Anterior cingulate cortex (tissue), 58 donors: ENCODE measurements around the gene CLCA1.

Experiments
- DNase-seq, 58 donors: peaks; one replicate each; lab custom pipeline; 2025; lab: John Stamatoyannopoulos, UW

Gene CLCA1

GRCh38 chr1:86468501-86468977 is at the start of gene CLCA1:
TSS of gene CLCA1 (plus strand) at chr1:86468927. CDS start at chr1:86468972, 45 bp downstream.
- no peak for DNase-seq

- DNase-seq: peak in 11 of 58 donors; percentile 1 to 9 (median 3)
Measured at GRCh38 chr1:86419277-86419903, 49.3 kb upstream of the CLCA1 start.

- DNase-seq: no peak
Measured at GRCh38 chr1:86421601-86422280, 47.0 kb upstream of the CLCA1 start.

- DNase-seq: no peak
Measured at GRCh38 chr1:86423473-86423872, 45.3 kb upstream of the CLCA1 start.

- no peak for DNase-seq
Measured at GRCh38 chr1:86423873-86424272, 44.9 kb upstream of the CLCA1 start, which contains the start of gene CLCA2. TSS of gene CLCA2 (plus strand) at chr1:86424171. CDS start at chr1:86424248, 77 bp downstream.

- no peak for DNase-seq
Measured at GRCh38 chr1:86429122-86429725, 39.5 kb upstream of the CLCA1 start.

GRCh38 chr1:86429835-86430234 is 38.9 kb upstream of the CLCA1 start:
- DNase-seq: peak in 4 of 58 donors; percentile 2 to 31 (median 8)

- no peak for DNase-seq
Measured at GRCh38 chr1:86430376-86430775, 38.4 kb upstream of the CLCA1 start.

GRCh38 chr1:86434059-86434458 is 34.7 kb upstream of the CLCA1 start:
- no peak for DNase-seq

GRCh38 chr1:86435327-86435726 is 33.4 kb upstream of the CLCA1 start:
- no peak for DNase-seq

- no peak for DNase-seq
Measured at GRCh38 chr1:86436041-86436440, 32.7 kb upstream of the CLCA1 start.

GRCh38 chr1:86441581-86441980 is 27.1 kb upstream of the CLCA1 start:
- DNase-seq: no peak

GRCh38 chr1:86441997-86442396 is 26.7 kb upstream of the CLCA1 start:
- DNase-seq: no peak

- DNase-seq: no peak
Measured at GRCh38 chr1:86445919-86446318, 22.8 kb upstream of the CLCA1 start.

GRCh38 chr1:86447198-86447790 is 21.4 kb upstream of the CLCA1 start:
- DNase-seq: peak in 39 of 58 donors; percentile 1 to 82 (median 26)

GRCh38 chr1:86448670-86449069 is 20.1 kb upstream of the CLCA1 start:
- DNase-seq: no peak

GRCh38 chr1:86449103-86449502 is 19.6 kb upstream of the CLCA1 start:
- no peak for DNase-seq

- no peak for DNase-seq
Measured at GRCh38 chr1:86450847-86451246, 17.9 kb upstream of the CLCA1 start.

GRCh38 chr1:86453664-86454063 is 15.1 kb upstream of the CLCA1 start:
- DNase-seq: no peak

- DNase-seq: no peak
Measured at GRCh38 chr1:86455073-86455472, 13.7 kb upstream of the CLCA1 start.

- DNase-seq: no peak
Measured at GRCh38 chr1:86460998-86461397, 7.7 kb upstream of the CLCA1 start.
